ENCODE data around the gene TMEM207. TPM values are rescaled to one million over a fixed set of nuclear protein-coding genes. Genes with fewer than 3 reads are reported as not detected.

Gene TMEM207
- total RNA-seq, 4 donors from 2014 or later = not detected

- DNase-seq (ENCODE audit: low spot score in 2 of 2) = no peak
- TF ChIP-seq CTCF (IDR thresholded peaks at IDR 0.05) = no peak
- TF ChIP-seq POLR2A (IDR thresholded peaks at IDR 0.05) = no peak
- H3K4me3 ChIP-seq (ENCODE audit: low read depth, poor library complexity, severe bottlenecking) = no peak overlapping the region
- 82% methylated on average over 1 of the region's 1 CpG for WGBS, 2 donors
- intact Hi-C loops (cut with DNase I; ENCODE audit: low total_unique reads) = no loop called here
Observed at GRCh38 chr3:190456770-190457169, 7.1 kb upstream of the TMEM207 start.

GRCh38 chr3:190455828-190456227 is 6.1 kb upstream of the TMEM207 start:
- 94 to 95% methylated on average over 2 of the region's 2 CpGs for WGBS, 2 donors
- intact Hi-C loops (cut with DNase I; ENCODE audit: low total_unique reads) = no loop called here
- DNase-seq (ENCODE audit: low spot score in 2 of 2) = no peak
- H3K4me3 ChIP-seq (ENCODE audit: low read depth, poor library complexity, severe bottlenecking) = no peak overlapping the region
- TF ChIP-seq POLR2A (IDR thresholded peaks at IDR 0.05) (no peak), CTCF (IDR thresholded peaks at IDR 0.05) (no peak)

GRCh38 chr3:190448256-190448655 is 1.4 kb downstream of the TMEM207 start:
- TF ChIP-seq POLR2A (IDR thresholded peaks at IDR 0.05) (no peak), CTCF (IDR thresholded peaks at IDR 0.05) (no peak)
- DNase-seq (ENCODE audit: low spot score in 2 of 2) = no peak
- intact Hi-C loops (cut with DNase I; ENCODE audit: low total_unique reads) = no loop called here
- WGBS, 2 donors = 83 to 84% methylated on average over 2 of the region's 2 CpGs
- no peak overlapping the region for H3K4me3 ChIP-seq (ENCODE audit: low read depth, poor library complexity, severe bottlenecking)

GRCh38 chr3:190446573-190447279 is 3.0 kb downstream of the TMEM207 start:
- no peak overlapping the region for H3K4me3 ChIP-seq (ENCODE audit: low read depth, poor library complexity, severe bottlenecking)
- intact Hi-C loops (cut with DNase I; ENCODE audit: low total_unique reads) = no loop called here
- no peak for TF ChIP-seq POLR2A (IDR thresholded peaks at IDR 0.05)
- TF ChIP-seq CTCF (IDR thresholded peaks at IDR 0.05) = no peak
- no peak for DNase-seq (ENCODE audit: low spot score in 2 of 2)
- 60 to 65% methylated on average over 6 of the region's 6 CpGs for WGBS, 2 donors

GRCh38 chr3:190444576-190445145 is 5.0 kb downstream of the TMEM207 start:
- no peak overlapping the region for H3K4me3 ChIP-seq (ENCODE audit: low read depth, poor library complexity, severe bottlenecking)
- intact Hi-C loops (cut with DNase I; ENCODE audit: low total_unique reads) = no loop called here
- WGBS, 2 donors = 91 to 92% methylated on average over 3 of the region's 3 CpGs
- no peak for DNase-seq (ENCODE audit: low spot score in 2 of 2)
- no peak for TF ChIP-seq CTCF (IDR thresholded peaks at IDR 0.05)
- TF ChIP-seq POLR2A (IDR thresholded peaks at IDR 0.05) = no peak

Data from lower leg skin (tissue), 4 donors.